Mesothelial cell of epicardium (in vitro differentiated cells): ENCODE results near the gene EIF4G3. TPM values are rescaled to one million over a fixed set of nuclear protein-coding genes. Genes with fewer than 3 reads are reported as not detected.
A peak's percentile ranks its signal among the peaks of the same experiment; 100 is the strongest.

ENCODE experiments used
- DNase-seq, 2 experiments: peaks; one replicate each; pipeline ENCODE4 v3.0.0; 2021; ENCODE audit warnings: low spot score in 2 of 2; ENCODE audit not compliant: unreplicated experiment in 2 of 2
- H3K27ac Mint-ChIP-seq: 2 replicates; pipeline ENCODE4 v1.8.0; 2021; ENCODE audit warnings: mixed read lengths
- H3K27me3 Mint-ChIP-seq: 2 replicates; pipeline ENCODE4 v1.8.0; 2021; ENCODE audit warnings: low read depth, mixed read lengths
- H3K36me3 Mint-ChIP-seq: 2 replicates; pipeline ENCODE4 v1.8.0; 2021; ENCODE audit warnings: mixed read lengths
- H3K4me1 Mint-ChIP-seq: 2 replicates; pipeline ENCODE4 v1.8.0; 2021; ENCODE audit warnings: mixed read lengths
- H3K4me3 Mint-ChIP-seq: 2 replicates; pipeline ENCODE4 v1.8.0; 2021; ENCODE audit warnings: mild to moderate bottlenecking, moderate library complexity, mixed read lengths
- H3K9me3 Mint-ChIP-seq: 2 replicates; pipeline ENCODE4 v1.8.0; 2021; ENCODE audit warnings: mixed read lengths
- CTCF ChIP-seq: fragments of 200-600 bp; sonication (generic); IDR thresholded peaks from one replicate; pipeline ENCODE4 v1.5.0; 2021; ENCODE audit warnings: antibody characterized with exemption; ENCODE audit not compliant: unreplicated experiment
- total RNA-seq: library from RNA; stranded (reverse); gene quantifications from 3 replicates; pipeline ENCODE4 v1.2.1, GENCODE V29; 2021

The EIF4G3 gene
- total RNA-seq, 1 donor from 2014 or later, result 106 TPM

- Mint-ChIP-seq H3K4me3 (no peak overlapping the region), H3K27me3 (no peaks in the 10 kb centered on the region), H3K27ac (peak overlapping the region; percentile 43), H3K4me1 (peaks cover 16% of the 10 kb centered on the region), H3K9me3 (peaks cover 3% of the 10 kb centered on the region), H3K36me3 (peaks cover 18% of the 10 kb centered on the region)
- no peak for DNase-seq
- no peak for TF ChIP-seq CTCF
Measured at GRCh38 chr1:21124846-21125245, 51.9 kb downstream of the EIF4G3 start.

DNA sequence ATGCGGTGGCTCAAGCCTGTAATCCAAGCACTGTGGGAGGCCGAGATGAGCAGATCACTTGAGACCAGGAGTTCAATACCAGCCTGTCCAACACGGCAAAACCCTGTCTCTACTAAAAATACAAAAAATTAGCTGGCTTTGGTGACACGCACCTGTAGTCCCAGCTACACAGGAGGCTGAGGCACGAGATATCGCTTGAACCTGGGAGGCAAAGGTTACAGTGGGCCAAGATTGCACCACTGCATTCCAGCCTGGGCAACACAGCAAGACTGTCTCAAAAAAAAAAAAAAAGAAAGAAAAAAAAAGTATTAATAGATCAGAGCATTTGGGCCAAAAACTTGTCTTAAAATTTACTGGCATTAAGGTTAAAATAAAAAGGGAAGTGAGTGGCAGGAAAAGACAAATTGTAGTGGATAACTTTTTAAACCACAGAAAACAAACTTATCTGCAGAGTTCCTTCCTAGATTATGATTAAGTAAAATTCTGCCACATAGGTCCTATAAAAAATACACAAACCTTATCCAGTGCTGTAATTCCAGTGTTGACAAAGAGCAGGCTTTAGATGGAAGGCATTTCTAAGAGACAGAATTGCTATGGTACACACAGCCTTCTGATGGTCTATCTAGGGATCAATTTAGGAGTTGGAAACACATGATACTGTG is 53.3 kb downstream of the EIF4G3 start:
- DNase-seq, result no peak
- Mint-ChIP-seq H3K36me3 (peaks cover 9% of the 10 kb centered on the region), H3K4me1 (peaks cover 12% of the 10 kb centered on the region), H3K4me3 (no peak overlapping the region), H3K27ac (peak overlapping the region; percentile 19), H3K27me3 (no peaks in the 10 kb centered on the region), H3K9me3 (peaks cover 3% of the 10 kb centered on the region)
- TF ChIP-seq CTCF, result no peak

DNA sequence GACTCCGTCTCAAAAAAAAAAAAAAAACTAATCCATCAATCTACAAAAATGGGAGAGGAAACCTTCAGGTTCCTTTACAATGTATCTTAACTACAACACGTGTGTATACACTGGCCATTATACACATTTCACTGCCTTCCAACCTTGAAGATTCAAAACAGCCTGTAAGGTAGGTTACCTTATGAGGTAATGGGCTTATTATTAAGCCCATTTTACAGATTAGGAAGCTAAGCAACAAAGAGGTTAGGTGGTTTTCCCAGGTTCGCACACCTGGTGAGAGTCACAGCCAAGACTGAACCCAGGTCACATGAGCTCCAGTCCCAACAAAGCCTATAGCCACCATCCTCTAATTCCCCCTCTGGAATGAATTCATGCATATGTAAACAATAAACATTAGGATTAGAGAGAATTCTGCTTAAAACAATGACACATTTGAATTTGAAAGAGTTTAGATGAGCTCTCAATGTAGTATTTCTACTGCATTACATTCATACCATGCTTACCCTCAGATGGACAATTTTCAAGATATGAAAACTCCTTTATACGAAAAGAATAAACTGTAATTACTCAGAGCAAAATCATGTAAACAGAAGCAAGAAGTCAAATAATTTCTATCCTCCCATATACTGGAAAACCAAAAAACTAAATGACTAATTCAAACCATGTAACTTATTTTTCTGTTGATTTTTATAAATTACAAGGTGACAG is 54.8 kb downstream of the EIF4G3 start:
- Mint-ChIP-seq H3K27ac (no peak overlapping the region), H3K4me1 (peaks cover 19% of the 10 kb centered on the region), H3K9me3 (peaks cover 3% of the 10 kb centered on the region), H3K4me3 (no peak overlapping the region), H3K27me3 (no peaks in the 10 kb centered on the region), H3K36me3 (peaks cover 9% of the 10 kb centered on the region)
- no peak for DNase-seq
- no peak for TF ChIP-seq CTCF

- no peak for DNase-seq
- H3K4me1 Mint-ChIP-seq, result peaks cover 12% of the 10 kb centered on the region
- H3K9me3 Mint-ChIP-seq, result peaks cover 3% of the 10 kb centered on the region
- H3K27me3 Mint-ChIP-seq, result no peaks in the 10 kb centered on the region
- no peak for TF ChIP-seq CTCF
- peak overlapping the region; percentile 91 for H3K27ac Mint-ChIP-seq
- no peak overlapping the region for H3K4me3 Mint-ChIP-seq
- H3K36me3 Mint-ChIP-seq, result peaks cover 8% of the 10 kb centered on the region
Measured at GRCh38 chr1:21118167-21118566, 58.5 kb downstream of the EIF4G3 start.

GRCh38 chr1:21117597-21118001 is 59.1 kb downstream of the EIF4G3 start:
- H3K27ac Mint-ChIP-seq, result peak overlapping the region; percentile 91
- TF ChIP-seq CTCF, result no peak
- peaks cover 3% of the 10 kb centered on the region for H3K9me3 Mint-ChIP-seq
- H3K36me3 Mint-ChIP-seq, result peaks cover 6% of the 10 kb centered on the region
- no peak for DNase-seq
- H3K27me3 Mint-ChIP-seq, result no peaks in the 10 kb centered on the region
- no peak overlapping the region for H3K4me3 Mint-ChIP-seq
- H3K4me1 Mint-ChIP-seq, result peaks cover 10% of the 10 kb centered on the region
